K562 (cell line): ENCODE results near the gene KISS1R. TPM values are rescaled to one million over a fixed set of nuclear protein-coding genes. Genes with fewer than 3 reads are reported as not detected.

Experiments used
- ARID3B ChIP-seq: fragments of 250-450 bp; sonication (Bioruptor Pico); IDR thresholded peaks from 2 replicates; pipeline ENCODE4 v1.4.0; 2020; ENCODE audit warnings: borderline replicate concordance
- CXXC5 ChIP-seq: fragments of 250-450 bp; sonication (Bioruptor Pico); IDR thresholded peaks from 2 replicates; pipeline ENCODE4 v1.8.0; 2022; ENCODE audit warnings: inconsistent platforms, mild to moderate bottlenecking, moderate library complexity
- E2F6 ChIP-seq, 2 experiments: IDR thresholded peaks; 2 replicates each; pipeline ENCODE4 v1.6.1; 2011; ENCODE audit warnings: borderline replicate concordance in 1 of 2, control low read depth in 1 of 2, low read depth in 1 of 2, low read length in 1 of 2, mild to moderate bottlenecking in 1 of 2, mixed read lengths in 1 of 2, moderate library complexity in 1 of 2; ENCODE audit not compliant: insufficient read depth in 1 of 2, insufficient read length in 1 of 2, poor library complexity in 1 of 2, severe bottlenecking in 1 of 2; ENCODE audit errors: extremely low read depth in 1 of 2
- FIP1L1 ChIP-seq: fragments of 200-400 bp; formaldehyde crosslinking; IDR thresholded peaks from 2 replicates; pipeline ENCODE4 v1.6.1; 2018; ENCODE audit warnings: mild to moderate bottlenecking, low read depth, low read length; ENCODE audit not compliant: poor library complexity, severe bottlenecking
- HMG20B ChIP-seq: fragments of 250-450 bp; sonication (Bioruptor Pico); IDR thresholded peaks from 2 replicates; pipeline ENCODE4 v1.5.0; 2021; ENCODE audit warnings: mild to moderate bottlenecking
- KLF1 ChIP-seq: fragments of 450-650 bp; IDR thresholded peaks from 2 replicates; pipeline ENCODE4 v1.6.1; 2016; ENCODE audit warnings: missing genetic modification characterization, missing compliant biosample characterization
- MECOM ChIP-seq: fragments of 250-450 bp; sonication (Bioruptor Pico); IDR thresholded peaks from 2 replicates; pipeline ENCODE4 v1.8.0; 2022; ENCODE audit warnings: inconsistent platforms
- NR1H2 ChIP-seq: sonication (generic); formaldehyde crosslinking; IDR thresholded peaks from 2 replicates; pipeline ENCODE4 v1.4.0; 2020; ENCODE audit warnings: mild to moderate bottlenecking, missing genetic modification reagents
- NR2C2 ChIP-seq, 2 experiments: fragments of 200-800 bp in 1 of 2; sonication (Bioruptor generic) in 1 of 2; sonication (generic) in 1 of 2; formaldehyde crosslinking in 1 of 2; IDR thresholded peaks; 2 replicates each; pipeline versions ENCODE4 v1.6.1 to v1.8.0; 2016 to 2022; ENCODE audit warnings: mild to moderate bottlenecking in 1 of 2, missing compliant biosample characterization in 1 of 2, missing genetic modification characterization in 1 of 2, missing genetic modification reagents in 1 of 2
- PHF21A ChIP-seq: fragments of 450-650 bp; IDR thresholded peaks from 2 replicates; pipeline ENCODE4 v1.6.1; 2017; ENCODE audit warnings: low read depth, borderline replicate concordance
- RBM17 ChIP-seq: fragments of 200-400 bp; formaldehyde crosslinking; IDR thresholded peaks from 2 replicates; pipeline ENCODE4 v1.6.1; 2017; ENCODE audit warnings: low read depth, mild to moderate bottlenecking, low read length, borderline replicate concordance
- SP1 ChIP-seq: sonication (generic); formaldehyde crosslinking; IDR thresholded peaks from 2 replicates; pipeline ENCODE4 v1.8.1; 2022; ENCODE audit warnings: mild to moderate bottlenecking, missing genetic modification reagents
- TAF9B ChIP-seq: fragments of 450-650 bp; IDR thresholded peaks from 2 replicates; pipeline ENCODE4 v1.6.1; 2018; ENCODE audit warnings: mild to moderate bottlenecking; ENCODE audit not compliant: partially characterized antibody
- TARDBP ChIP-seq: fragments of 450-650 bp; IDR thresholded peaks from 2 replicates; pipeline ENCODE4 v1.6.1; 2016
- TBP ChIP-seq: optimal IDR thresholded peaks from 2 replicates; pipeline ENCODE3; 2011; ENCODE audit warnings: low read depth, low read length, improper control_type of control experiment
- TCF3 ChIP-seq: sonication (generic); formaldehyde crosslinking; IDR thresholded peaks from 2 replicates; pipeline ENCODE4 v1.4.0; 2020; ENCODE audit warnings: mild to moderate bottlenecking, missing genetic modification reagents
- ZBED1 ChIP-seq: IDR thresholded peaks from 2 replicates; pipeline ENCODE4 v1.6.1; 2014
- ZNF347 ChIP-seq: fragments of 450-650 bp; formaldehyde crosslinking; IDR thresholded peaks from 2 replicates; pipeline ENCODE4 v1.4.0; 2020; ENCODE audit warnings: low read depth, mild to moderate bottlenecking, moderate library complexity
- polyA plus RNA-seq, 8 experiments: library from polyadenylated mRNA; depleted of rRNA in 4 of 8; stranded (reverse) in 5 of 8; unstranded in 3 of 8; fragments of >200 nt; fragmentation: Nextera tagmentation in 2 of 8; fragmentation: Illumina TruSeq in 1 of 8; extraction: Ambion mirVana in 2 of 8; extraction: Trizol in 1 of 8; gene quantifications; 2 replicates each; pipeline versions ENCODE4 v1.2.1 to v1.2.3, GENCODE V29; 2011 to 2014; ENCODE audit warnings: inconsistent platforms in 1 of 8, missing spikeins in 1 of 8
- total RNA-seq, 7 experiments: library from RNA; depleted of rRNA in 6 of 7; stranded (reverse); fragments of >200 nt in 6 of 7; fragmentation: Illumina TruSeq in 2 of 7; extraction: Trizol in 2 of 7; gene quantifications; 2 replicates each; pipeline versions ENCODE4 v1.2.1 to v1.2.3, GENCODE V29; 2011 to 2021; ENCODE audit warnings: low replicate concordance in 1 of 7
- TF ChIP-seq, protein P1 (sequence below): fragments of 250-450 bp; sonication (Bioruptor Pico); IDR thresholded peaks from 2 replicates; pipeline ENCODE4 v1.8.0; 2022; ENCODE audit warnings: moderate library complexity, mild to moderate bottlenecking, inconsistent platforms
- TF ChIP-seq, protein P2 (sequence below), 3 experiments: fragments of 200-800 bp in 1 of 3; sonication (Bioruptor generic) in 1 of 3; sonication (generic) in 1 of 3; formaldehyde crosslinking in 1 of 3; IDR thresholded peaks; 2 replicates each; pipeline versions ENCODE4 v1.6.1 to v1.8.0; 2016 to 2022; ENCODE audit warnings: mild to moderate bottlenecking in 2 of 3, missing compliant biosample characterization in 2 of 3, missing genetic modification characterization in 2 of 3, missing genetic modification reagents in 1 of 3

KISS1R gene
- total and polyA plus RNA-seq, 9 of the 15 experiments (the other 6 are each of a cell fraction or from before 2014, with no cell fraction given), result 0.37 to 39.4 (median 2.0) TPM

DNA sequence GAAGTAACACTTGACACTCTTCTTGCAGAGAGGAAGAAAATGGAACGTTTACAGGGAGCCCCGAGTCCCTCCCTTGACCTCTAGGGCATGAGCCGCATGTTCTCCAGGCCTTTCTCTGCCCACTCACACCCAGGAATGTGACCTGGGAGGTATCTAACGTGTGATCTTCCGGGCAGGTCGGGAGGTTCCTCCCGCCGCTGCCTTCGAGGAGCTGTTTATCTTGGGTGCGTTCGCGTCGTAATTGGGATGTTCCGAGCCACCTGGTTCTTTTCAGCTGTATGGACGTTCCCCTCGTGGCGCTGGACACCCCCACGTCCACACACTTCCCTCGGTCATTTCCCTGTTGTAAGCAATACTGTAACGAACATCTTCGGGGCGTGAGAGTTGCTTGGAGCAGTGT, 22.3 kb downstream of the KISS1R start (continued):
- no peak for TF ChIP-seq ARID3B (CRISPR knock-in tag)
- peak; percentile 62; the same call in 1 of the 2 replicates for TF ChIP-seq CXXC5 (CRISPR knock-in tag)
- no peak for TF ChIP-seq HMG20B (CRISPR knock-in tag)
- TF ChIP-seq RBM17, result no peak
- TF ChIP-seq KLF1, result no peak
- TF ChIP-seq E2F6 (IDR thresholded peaks at IDR 0.05; ENCODE audit: borderline replicate concordance in 1 of 2, extremely low read depth in 1 of 2, insufficient read depth in 1 of 2, insufficient read length in 1 of 2, low read depth in 1 of 2, low read length in 1 of 2, poor library complexity in 1 of 2, severe bottlenecking in 1 of 2), result peak in 1 of 2 experiments; percentile 18
- no peak for TF ChIP-seq ZBED1
- no peak for TF ChIP-seq MECOM (CRISPR knock-in tag)
- no peak for TF ChIP-seq PHF21A
- TF ChIP-seq, protein P1, sequence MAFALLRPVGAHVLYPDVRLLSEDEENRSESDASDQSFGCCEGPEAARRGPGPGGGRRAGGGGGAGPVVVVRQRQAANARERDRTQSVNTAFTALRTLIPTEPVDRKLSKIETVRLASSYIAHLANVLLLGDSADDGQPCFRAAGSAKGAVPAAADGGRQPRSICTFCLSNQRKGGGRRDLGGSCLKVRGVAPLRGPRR (CRISPR knock-in tag), result no peak
- no peak for TF ChIP-seq TAF9B
- TF ChIP-seq TCF3, result no peak
- no peak for TF ChIP-seq FIP1L1
- no peak for TF ChIP-seq NR2C2 (CRISPR knock-in tag; IDR thresholded peaks at IDR 0.05)
- no peak for TF ChIP-seq NR2C2 (tag; IDR thresholded peaks at IDR 0.05)
- TF ChIP-seq, protein P2, sequence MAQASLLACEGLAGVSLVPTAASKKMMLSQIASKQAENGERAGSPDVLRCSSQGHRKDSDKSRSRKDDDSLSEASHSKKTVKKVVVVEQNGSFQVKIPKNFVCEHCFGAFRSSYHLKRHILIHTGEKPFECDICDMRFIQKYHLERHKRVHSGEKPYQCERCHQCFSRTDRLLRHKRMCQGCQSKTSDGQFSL (CRISPR knock-in tag; IDR thresholded peaks at IDR 0.05), result peak; percentile 60; the same call in 1 of the 2 replicates
- TF ChIP-seq, protein P2 (tag; IDR thresholded peaks at IDR 0.05), result no peak
- no peak for TF ChIP-seq TARDBP
- peak; percentile 10 for TF ChIP-seq TBP
- TF ChIP-seq NR1H2 (CRISPR knock-in tag), result no peak
- TF ChIP-seq ZNF347, result no peak
- TF ChIP-seq SP1 (CRISPR knock-in tag), result no peak
